ENCODE data around the gene SNX1. TPM values are rescaled to one million over a fixed set of nuclear protein-coding genes. Genes with fewer than 3 reads are reported as not detected.

Gene SNX1, protein sequence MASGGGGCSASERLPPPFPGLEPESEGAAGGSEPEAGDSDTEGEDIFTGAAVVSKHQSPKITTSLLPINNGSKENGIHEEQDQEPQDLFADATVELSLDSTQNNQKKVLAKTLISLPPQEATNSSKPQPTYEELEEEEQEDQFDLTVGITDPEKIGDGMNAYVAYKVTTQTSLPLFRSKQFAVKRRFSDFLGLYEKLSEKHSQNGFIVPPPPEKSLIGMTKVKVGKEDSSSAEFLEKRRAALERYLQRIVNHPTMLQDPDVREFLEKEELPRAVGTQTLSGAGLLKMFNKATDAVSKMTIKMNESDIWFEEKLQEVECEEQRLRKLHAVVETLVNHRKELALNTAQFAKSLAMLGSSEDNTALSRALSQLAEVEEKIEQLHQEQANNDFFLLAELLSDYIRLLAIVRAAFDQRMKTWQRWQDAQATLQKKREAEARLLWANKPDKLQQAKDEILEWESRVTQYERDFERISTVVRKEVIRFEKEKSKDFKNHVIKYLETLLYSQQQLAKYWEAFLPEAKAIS
- 71.7 to 78.2 TPM (median 75.7 TPM) in 5 replicates for total RNA-seq (2022; extraction: Qiagen RNA extraction; ENCODE audit: low read depth)

DNA sequence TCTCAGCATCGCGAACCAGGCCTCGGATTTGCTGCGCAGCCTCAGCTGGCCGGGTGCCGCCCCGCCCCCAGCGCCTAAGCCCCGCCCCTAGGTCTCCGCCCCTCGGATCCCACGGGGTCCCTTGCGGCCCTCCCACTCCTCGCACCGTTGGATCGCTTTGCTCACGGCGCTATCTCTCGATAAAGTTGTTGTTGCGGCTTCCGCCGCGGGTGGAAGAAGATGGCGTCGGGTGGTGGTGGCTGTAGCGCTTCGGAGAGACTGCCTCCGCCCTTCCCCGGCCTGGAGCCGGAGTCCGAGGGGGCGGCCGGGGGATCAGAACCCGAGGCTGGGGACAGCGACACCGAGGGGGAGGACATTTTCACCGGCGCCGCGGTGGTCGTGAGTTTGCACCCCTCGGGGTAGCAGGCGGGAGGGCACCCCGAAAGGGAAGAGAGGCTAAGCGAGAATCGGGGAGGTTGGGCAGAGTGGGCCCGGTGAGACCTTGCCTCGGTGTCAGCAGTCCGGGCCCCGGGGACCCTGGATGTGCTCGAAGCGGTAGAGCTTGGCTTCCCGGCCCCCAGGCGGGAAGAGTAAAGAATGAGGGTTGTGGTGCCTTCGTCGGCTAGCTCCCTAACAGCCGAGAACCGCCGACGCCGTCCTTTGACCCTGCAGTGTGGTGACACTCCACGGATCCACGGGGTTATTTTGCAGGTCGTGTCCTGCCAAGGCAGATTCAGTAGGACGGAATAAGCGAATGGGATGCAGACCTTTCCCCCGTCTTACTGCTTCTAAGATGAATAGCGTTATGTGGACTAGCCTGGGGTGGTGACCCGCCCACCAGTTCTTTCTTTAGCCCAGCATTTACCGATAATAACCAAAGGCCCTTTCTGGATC, at the start of gene SNX1:
SNX1 (plus strand) TSS at position 188 of the 873 bp plus-strand sequence; CDS start at position 220, 32 bp downstream.

GRCh38 chr15:64046421-64047153, 49.2 kb upstream of the SNX1 start, which contains the start of gene DAPK2:
DAPK2 (minus strand) TSS chr15:64046485; CDS start chr15:64040261, 6,224 bp downstream.

DNA sequence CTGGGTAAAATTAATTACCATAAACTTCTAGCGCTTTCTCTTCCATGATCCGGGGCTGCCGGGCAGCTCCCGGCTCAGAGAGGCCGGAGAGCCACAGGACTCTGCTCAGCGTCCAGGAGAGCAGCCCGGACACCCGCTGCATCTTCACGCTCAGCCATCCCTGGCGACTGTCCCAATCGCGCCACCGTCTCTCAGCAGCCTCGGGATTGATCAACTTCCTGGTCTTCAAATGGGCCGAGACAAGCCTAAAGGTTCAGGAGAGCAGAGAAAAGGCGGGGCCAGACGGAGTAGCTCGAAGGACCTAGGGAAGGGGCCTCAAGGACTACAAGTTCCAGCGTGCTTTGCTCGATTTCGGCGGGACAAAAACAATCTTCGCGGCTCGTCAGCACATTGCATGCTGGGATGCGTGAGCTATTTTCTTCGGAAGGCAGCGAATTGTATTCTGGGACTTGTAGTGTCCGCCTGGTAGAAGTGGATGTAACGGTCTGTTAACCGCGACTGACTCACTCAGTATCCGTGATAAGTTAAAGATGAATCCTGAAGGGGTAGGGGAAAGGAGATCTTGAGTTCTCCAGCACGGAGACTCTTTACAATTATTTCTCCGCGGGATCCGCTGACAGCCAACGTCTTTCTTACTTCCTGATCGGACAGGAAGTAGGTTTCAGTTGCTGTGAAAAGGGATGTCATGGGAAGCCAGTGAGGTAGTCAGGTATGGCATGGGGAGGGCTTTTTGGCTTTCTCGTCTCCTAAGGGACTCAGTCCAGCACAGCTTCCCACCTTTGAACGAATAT, 2.0 kb upstream of the SNX1 start, which contains the start of gene CIAO2A:
CIAO2A (minus strand) TSS at position 212 of the 791 bp plus-strand sequence; CDS start at position 142, 70 bp downstream.

DNA sequence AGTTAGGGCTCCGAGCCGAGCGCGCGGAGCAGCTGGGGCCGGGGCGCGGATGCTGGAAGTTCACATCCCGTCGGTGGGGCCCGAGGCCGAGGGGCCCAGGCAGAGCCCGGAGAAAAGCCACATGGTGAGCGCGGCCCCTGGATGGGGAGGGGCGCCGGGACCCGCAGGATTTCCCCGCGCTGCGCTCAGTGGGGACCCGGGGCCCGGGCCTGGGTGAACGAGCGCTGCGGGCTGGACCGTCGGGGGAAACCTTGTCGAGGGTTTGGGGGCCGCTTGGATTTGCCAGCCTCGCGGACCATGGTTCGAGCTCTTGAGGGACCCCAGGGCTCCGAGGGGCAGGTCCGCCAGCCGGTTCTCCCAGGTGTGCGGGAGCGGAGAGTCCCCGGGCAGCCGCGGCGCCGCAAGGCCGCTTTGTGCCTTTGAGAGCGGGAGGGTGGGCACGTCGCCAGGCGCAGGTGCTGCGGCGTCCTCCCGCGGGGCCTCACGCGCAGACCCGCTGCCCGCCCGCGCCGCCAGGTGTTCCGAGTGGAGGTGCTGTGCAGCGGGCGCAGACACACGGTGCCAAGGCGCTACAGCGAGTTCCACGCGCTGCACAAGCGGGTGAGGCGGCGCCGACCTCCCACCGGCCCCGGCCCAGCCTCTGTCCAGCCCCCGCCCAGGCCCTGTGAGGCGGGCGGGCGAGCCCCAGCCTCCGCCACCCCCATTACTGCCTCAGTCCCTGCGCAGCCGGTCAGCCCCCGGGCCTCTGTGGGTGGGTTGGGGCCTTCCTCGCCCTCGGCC, 56.1 kb downstream of the SNX1 start, which contains the start of gene SNX22:
SNX22 (plus strand) TSS at position 5 of the 780 bp plus-strand sequence; CDS start at position 50, 45 bp downstream.

GRCh38 chr15:64162869-64163658, 67.3 kb downstream of the SNX1 start, which contains the start of gene PPIB:
PPIB (minus strand) TSS chr15:64163022; CDS start chr15:64162986, 36 bp downstream.

Other genes starting within 250 kb of the SNX1 start
- gene DAPK2, start 49.5 kb upstream of the SNX1 start, total RNA-seq (2022; extraction: Qiagen RNA extraction; ENCODE audit: low read depth), result 3.1 to 4.6 TPM (median 3.8 TPM) in 5 replicates
- gene CIAO2A, start 2.1 kb upstream of the SNX1 start, total RNA-seq (2022; extraction: Qiagen RNA extraction; ENCODE audit: low read depth), result 118 to 187 TPM (median 126 TPM) in 5 replicates
- gene SNX22, start 55.7 kb downstream of the SNX1 start, total RNA-seq (2022; extraction: Qiagen RNA extraction; ENCODE audit: low read depth), result 0.43 to 0.77 TPM (median 0.64 TPM) in 5 replicates
- 774 to 845 TPM (median 805 TPM) in 5 replicates for gene PPIB, start 67.0 kb downstream of the SNX1 start, total RNA-seq (2022; extraction: Qiagen RNA extraction; ENCODE audit: low read depth)